NCI-H526 treated with DMSO at 0.1 percent for 48 hours (cell line): ENCODE results near the gene NAP1L4.
"Not testable (repeated sequence)": the region's sequence is repeated elsewhere in the genome, so short reads cannot be mapped to it uniquely, and the experiment has no call there.

Experiments
- DNase-seq: peaks from one replicate; lab custom pipeline; 2025; lab: John Stamatoyannopoulos, UW

Gene NAP1L4

DNA sequence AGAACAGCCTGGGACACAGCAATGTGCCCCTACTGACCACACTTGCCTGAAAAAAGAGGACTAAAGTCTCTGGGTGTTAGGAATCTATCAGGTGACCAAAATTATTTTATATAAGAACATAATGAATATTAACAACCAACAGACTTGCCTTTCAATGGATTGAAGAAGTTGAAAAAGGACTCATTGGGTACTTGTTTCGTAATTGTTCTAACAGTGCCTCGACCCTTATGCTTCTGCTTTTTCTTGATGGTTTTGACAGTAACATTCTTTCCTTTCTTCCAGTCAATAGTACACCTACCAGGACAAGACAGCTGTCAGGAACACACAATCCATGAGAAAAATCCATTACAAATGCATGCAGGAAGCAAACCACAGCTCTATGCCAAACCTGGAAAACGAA is 33.9 kb downstream of the NAP1L4 start:
- no peak for DNase-seq

DNA sequence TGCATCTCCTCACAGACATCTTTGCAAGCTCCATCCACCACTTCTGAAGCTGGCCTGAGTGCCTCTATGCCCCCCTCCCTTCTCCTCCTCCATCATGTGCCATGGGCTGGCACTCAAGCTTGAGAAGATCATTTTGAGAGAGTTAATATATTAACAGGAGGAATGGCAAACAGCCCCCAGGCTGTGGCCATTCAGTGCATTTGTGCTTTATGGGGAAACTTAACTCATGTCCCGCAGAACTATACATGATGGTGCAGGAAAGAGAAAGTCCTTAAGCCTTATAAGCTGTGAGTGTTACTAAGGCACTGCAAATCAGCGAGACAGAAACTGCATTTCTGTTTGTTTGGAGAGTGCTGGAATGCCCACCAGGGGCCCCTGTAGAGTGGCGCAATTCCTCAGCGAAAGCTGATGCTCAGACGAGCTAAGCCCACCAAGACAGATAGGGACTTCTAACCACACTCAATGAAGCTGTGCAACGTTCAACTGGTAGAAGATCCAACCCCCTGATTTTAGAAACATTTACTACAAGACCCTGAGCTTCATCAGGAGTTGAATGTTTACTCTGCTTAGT is 36.1 kb downstream of the NAP1L4 start:
- no peak for DNase-seq

DNA sequence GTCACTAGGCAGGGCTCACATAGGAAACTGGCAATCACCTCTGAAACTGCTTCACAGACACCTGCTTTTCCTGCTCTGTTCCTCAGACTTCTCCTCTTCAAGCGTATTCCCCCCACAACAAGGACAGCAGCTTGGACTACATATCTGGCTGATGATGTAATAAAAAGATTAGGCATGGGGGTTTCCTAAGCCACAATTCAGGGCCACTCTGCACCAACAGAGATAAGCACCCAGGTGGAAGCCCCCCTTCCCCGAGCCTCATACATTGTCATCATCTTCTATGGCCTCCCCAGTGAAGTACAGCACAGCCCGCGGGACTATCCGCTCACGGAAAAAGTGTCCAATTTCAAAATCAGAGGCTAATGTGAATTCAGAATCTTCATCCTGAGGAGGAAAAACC is 37.9 kb downstream of the NAP1L4 start:
- no peak for DNase-seq

DNA sequence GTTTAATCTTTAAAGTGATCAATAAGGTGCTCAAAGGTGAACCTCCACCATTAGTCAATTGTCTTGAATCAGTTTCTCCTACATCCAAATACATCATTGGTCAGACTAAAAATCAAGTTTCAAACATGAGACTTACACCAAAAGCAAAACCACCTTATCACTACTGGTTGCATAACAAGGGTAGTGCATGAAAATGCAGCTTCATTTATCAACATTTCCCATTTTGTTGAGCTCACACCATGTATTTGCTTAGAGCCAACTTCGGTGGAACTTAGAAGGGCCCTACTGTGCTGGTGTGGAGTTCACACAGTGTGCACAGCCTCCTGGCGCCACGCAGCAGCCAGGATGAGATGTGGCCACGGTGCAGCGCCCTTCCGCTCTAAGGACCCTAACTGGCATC is 39.8 kb downstream of the NAP1L4 start:
- no peak for DNase-seq

DNA sequence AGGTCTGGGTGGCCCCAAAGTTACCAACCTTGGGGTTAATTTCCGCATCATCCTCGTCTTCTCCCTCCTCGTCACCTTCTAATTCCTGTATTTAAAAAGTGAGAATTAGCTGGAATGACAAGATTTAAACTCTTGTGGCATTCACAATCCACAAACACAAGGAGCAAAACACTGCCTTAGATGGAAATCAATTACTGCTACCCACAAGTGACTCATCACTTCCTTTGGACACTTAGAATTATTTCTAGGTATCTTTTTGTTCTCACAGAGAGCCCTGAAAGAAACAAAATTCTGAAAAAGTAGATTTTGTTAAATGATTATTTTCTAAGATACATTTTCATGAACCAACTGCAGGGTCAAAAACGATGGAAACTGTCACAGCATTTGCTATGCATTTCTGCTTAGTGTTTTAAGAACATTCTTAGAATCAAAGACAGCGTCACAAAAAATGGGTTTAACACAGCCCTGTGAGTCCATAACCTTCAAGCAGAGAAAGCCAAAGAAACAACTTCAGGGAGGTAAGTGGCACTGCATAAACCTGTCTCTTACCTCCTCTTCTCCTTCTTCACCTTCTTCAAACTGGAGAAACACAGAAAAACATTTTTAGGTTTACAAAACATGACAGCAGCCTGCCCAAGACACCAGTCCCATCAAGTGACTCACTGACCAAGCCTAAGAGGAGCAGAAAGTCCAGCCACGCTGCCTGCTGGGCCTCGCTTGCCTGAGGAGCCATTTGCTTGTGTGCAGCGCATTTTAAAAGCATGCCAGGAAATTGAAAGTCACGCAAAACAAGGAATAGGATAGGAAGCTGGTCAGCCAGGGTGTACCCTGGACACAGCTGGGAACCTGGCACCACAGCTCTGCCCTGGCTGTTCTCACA is 40.7 kb downstream of the NAP1L4 start:
- no peak for DNase-seq

DNA sequence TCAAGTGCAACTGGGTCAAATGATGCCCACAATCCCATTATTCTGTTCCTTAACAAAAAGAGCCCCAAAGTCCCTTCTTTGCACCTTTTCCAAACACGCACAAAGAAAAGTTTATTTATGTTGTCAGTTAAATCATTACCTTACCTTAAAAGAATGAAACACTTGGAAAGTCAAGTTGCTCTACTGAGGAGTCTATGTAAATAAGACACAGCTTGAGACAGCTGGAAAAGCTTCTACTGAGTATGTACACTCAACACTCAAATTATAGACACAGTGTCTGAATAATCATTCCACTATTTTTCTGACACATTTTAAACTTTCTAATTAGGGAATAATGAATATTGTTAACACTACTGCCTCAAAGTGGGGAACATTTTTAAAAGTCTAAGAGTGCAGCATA is 41.3 kb downstream of the NAP1L4 start:
- DNase-seq: no peak

DNA sequence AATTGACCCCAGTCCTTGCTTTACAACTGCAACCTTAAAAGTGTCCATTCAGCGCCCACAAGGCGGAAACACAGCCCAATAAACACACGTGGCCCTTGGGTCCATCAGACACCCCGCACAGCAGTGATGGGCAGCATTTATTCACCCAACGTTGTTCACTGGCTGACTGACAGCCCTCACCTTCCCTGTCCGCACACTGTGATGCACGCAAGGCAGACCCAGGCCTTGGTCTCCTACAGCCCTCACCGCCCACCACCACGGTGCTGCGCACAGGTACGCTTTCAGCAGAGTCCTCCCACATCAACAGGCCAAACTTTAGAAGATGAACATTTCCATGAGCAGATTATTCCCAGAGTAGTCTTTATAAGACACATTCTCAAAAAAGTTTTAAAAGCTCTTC is 42.2 kb downstream of the NAP1L4 start:
- DNase-seq: no peak

DNA sequence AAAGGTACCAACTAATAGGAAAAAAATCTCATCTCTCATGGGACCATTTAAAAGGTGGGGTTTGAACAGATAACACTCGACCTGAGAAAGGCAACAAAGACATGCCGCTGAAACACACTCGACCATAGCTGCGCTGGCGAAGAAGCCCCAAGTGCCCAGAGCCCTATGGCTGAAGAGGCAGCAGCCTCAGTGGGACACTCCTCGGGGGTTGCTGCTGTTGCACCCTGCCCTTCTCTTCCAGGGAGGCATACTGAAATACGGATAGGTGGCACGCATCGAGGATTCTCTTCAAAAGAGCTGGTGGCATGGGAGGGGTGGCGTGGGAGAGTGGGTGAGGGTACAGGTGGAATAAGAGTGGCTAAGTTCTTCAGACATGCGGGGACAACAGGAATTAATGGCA is 44.4 kb downstream of the NAP1L4 start:
- DNase-seq: no peak

DNA sequence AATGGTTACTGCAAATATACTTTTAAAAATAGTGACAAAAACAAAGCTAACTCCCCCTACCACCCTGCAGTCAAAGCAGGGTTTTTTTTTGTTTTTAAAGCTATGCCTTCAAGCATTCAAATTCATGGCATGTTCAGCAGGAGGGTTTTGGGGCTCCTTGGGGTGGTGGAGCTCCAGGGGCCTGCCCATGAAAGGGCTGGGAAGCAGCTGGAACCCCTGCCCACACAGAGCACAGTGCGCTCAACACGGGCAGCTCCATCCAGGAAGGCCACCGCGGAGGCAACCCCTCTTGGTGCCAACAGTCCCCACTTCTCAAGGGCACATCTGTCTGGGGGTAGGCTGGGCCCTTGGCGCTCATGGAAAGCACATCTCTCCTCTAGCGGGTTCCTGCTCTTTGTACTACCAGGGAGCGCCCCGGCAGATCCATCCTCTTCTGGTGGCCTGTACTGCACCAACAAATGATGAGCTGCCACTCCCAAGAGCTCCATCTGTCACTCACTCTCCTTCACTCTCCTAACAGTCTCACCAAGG is 46.3 kb downstream of the NAP1L4 start:
- no peak for DNase-seq

DNA sequence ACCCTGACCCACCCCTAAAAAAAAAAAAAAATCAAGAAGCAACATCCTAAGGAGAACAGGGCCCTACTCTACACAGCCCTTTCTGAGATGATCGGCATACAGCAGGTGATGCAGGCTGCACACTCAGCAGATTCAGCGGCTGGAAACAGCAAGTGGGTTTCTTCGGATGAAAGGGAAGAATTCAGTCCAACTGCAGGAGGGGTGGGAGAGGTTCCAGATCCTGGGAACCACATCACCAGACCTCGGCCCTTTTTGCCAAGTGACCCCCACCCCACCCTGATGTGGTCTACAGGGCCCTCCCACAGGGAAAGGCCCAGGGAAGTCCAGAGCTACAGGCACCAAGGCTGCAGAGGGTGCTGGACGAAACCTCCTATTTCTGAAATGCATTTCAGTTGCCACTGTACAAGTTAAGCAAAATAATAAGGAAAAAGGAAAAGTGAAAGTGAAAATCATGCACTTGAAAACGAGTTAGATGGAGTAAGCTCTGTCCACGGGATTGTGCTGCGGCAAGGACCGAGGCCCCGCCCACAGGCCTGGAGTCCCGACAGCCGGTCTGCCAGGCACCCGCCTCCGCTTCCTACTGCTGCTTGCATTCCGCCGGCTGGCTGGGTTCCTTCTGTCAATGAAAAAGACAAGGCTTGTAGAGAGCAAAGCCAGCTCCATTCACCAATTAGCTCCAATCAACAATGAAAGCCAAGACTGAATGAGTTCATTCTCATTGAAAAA is 46.9 kb downstream of the NAP1L4 start:
- no peak for DNase-seq

DNA sequence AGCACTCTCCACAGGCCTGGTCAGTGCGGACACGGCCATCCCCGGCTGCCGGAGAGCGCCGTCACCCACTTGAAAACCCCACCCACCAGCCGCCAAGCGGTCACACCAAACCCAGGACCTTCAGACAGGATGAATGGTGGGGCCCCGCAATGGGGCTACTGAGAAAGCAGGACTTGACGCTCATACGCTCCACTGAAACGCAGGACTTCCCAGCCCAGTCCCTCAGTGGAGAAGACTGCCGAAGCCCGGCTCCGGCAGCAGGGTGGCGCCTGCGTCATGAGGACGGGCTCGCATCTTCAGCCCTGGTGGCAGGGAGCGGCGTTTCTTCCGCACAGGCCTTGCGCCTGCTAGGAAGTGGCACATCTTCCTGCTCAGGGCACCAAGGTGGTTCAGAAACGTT is 47.6 kb downstream of the NAP1L4 start:
- no peak for DNase-seq

DNA sequence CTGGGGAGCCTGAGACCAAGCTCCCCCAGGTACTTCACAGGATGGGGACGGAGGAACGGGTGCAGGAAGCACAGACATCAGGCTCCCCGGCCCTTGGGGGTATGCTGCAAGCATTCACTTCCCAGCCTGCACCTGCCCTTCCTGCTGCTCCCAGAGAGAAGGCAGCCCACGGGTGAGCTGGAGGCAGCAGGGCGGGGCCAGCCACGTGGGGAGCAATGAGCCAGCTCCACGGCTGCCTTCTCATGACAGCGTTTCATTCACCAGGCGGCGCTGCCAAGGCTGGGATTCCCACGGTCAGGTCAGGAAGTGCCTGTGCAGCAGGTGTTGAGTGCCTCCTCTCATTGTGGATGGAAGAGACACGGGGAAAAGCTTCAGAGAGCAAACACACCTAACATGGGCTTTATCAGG is 48.4 kb downstream of the NAP1L4 start:
- no peak for DNase-seq

DNA sequence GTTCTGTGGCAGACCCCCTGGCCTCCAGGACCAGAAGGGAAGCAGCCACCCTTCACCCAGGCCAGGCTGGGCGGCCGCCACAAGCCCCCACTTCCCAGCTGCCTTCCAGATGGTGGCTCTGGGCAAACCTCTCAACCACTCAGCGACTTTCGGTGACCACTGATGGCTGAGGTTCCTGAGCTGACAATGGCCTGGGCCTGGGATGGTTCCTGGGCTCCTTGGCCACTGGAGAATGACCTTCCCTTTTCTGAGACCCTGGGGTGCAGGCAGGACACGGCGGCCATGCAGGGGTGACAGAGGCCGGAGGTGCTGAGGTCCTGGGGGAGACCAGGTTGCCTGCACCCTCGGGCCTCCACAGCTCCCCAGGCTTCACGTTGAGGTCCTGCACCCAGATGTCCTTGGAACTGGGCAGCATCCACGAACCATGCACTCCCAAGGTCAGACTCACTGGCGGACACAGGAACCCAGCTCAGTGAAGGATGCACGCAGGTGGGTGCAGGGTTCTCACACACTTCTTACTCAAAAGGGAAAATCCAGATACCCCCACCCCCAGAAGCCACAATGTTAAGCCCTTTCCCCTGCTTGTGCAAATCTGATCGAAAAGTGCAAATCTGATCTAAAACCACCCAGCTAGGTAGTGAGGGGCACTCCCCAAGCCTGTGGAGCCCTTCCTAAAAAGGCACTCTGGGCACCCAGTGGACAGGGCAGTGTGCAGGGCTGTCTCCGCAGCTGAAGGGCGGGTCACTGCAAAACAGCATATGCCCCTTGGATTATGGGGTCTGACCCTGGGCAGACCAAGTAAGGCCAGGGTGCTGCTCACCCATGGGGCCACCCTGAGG is 49.0 kb downstream of the NAP1L4 start:
- DNase-seq: no peak

DNA sequence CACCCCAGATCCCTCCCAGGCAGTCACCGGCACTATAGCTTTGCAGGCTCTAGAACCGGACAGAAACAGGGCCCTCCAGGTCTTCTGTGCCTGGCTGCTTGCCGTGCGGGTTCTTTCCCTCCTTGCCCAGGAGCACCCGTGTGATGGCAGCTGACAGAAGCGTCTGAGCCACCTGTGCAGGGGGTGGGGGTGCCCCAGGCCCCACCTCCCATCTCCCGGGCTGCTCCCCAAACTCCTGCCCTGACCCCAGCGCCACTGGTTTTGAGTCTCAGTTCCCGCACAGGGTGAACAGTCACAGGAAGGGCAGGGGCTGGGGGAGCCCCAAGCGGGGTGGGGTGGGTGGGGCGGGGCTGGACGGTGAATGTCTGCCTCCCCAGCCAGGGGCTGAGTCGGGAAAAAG is 49.7 kb downstream of the NAP1L4 start:
- no peak for DNase-seq

DNA sequence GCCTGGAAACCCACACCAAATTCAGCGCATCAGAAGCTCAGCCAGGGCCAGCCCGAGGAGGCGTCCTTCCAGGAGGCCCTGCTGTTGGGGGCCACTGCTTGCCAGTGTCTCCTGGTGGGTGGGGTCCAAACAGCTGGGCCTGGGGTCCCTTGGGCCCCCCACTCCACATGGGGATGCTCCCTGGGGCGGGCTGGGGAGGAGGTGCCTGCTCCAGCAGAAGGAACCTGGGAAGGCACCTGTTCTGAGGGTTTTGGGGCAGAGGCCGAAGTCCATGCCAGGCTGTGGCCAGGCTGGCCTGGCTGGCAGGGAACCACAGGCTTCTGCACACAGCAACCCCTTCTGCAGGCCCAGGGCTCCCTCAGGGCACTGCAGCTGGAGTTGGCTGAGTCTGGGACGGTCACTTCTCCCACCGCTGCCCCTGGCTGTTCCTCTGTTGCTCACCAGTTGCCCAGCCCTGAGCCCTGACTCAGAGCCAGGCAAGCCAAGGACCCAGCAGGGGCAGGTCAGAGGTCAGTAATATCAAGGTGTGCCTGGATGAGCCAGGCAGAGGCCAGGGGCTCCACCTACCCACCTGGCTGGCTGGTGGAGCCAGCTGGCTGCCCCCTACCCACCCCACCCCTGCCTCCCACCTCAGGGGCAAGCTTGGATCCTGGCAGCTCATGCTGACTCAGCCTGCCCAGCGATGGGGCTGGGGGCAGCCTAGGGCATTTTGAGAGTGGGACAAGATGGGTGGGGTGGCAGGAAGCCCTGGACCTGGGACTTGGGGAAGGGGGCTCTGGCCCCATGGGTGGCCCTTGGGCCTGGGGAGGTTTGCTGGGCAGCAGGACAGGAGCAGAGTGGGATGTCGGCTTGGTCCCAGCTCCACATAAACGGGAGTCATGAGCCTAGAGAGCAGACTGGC is 51.0 kb downstream of the NAP1L4 start:
- DNase-seq: no peak

DNA sequence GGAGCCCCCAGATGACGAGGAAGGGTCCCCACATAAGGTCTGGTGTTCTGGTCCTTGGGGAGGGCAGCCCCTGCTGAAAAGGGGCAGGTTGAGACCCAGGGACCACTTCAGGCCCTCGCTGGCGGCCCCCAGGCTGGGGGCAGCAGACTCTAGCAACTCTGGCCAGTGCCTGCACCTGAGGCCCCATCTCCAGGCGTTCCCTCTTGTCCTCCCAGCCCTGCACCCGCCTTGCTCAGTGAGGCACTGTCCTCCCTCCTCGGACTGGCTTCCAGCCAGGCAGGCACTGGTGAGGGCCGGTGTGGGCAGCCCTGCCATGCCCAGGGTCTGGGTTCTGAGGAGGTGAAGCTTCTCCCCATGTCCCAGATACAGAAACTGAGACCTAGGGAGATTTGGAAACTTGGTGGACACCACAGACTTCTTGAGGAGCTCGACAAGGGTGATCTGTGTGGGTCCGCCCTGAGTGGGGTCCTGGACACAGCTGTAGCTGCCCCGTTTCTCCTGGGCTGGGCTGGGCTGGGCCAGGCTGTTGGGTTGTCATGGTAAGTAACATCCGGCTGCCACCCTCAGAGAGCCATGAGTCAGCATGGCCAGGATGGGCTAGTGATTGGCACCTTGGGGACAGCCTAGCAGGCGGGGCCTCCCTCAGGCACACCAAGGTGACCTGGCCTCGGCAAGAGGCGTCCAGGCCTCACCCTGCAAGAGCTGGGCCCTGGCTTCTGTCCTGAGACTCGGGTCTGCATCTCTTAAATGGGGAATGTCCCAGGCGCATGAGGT is 51.8 kb downstream of the NAP1L4 start:
- DNase-seq: no peak

DNA sequence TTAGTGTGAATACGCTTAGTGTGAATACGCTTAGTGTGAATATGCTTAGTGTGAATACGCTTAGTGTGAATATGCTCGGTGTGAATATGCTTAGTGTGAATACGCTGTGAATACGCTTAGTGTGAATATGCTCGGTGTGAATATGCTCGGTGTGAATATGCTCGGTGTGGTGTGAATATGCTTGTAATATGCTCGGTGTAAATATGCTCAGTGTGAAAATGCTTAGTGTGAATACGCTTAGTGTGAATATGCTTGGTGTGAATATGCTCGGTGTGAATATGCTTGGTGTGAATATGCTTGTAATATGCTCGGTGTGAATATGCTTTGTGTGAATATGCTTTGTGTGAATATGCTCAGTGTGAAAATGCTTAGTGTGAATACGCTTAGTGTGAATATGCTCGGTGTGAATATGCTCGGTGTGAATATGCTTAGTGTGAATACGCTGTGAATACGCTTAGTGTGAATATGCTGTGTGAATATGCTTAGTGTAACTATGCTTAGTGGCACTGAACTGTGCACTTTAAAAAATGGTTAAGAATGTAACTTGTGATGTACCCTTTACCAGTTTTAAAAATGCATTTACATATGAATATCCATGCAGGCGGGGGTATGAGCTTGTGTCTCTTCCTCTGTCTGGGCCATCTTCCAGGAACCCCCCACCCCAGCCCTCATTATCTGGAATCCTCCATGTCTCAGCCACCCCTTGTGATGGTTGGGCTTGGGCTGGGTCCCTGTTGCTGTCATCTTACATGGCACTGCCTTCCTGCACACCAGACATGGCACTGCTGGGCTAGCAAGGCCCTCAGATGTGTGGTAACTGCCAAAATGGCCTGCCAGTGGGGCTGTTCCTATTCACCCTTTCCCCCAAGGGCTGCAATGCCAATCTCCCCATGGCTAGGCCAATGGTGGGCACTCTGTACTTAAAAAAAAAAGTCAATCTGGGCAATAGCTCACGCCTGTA is 53.4 kb downstream of the NAP1L4 start:
- DNase-seq: not testable (repeated sequence)

DNA sequence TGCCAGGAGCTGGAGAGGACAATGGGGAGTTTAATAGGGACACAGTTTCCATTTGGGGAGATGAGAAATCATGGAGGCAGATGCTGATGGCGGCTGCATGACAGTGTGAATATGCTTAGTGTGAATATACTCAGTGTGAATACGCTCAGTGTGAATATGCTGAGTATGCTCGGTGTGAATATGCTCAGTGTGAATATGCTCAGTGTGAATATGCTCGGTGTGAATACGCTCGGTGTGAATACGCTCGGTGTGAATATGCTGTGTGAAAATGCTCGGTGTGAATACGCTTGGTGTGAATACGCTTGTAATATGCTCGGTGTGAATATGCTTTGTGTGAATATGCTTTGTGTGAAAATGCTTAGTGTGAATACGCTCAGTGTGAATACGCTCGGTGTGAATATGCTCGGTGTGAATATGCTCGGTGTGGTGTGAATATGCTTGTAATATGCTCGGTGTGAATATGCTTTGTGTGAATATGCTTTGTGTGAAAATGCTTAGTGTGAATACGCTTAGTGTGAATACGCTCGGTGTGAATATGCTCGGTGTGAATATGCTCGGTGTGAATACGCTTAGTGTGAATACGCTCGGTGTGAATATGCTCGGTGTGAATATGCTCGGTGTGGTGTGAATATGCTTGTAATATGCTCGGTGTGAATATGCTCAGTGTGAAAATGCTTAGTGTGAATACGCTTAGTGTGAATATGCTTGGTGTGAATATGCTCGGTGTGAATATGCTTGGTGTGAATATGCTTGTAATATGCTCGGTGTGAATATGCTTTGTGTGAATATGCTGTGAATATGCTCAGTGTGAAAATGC is 54.3 kb downstream of the NAP1L4 start:
- DNase-seq: not testable (repeated sequence)
